Activated CD8-positive, alpha-beta T cell treated with anti-CD3 and anti-CD28 coated beads, Interleukin-2, amount 10 ng/mL, durations not matched to agents 7 days and 5 days (primary cell): Measurements from ENCODE around the gene H3-3A. TPM values are rescaled to one million over a fixed set of nuclear protein-coding genes. Genes with fewer than 3 reads are reported as not detected.

Experiments used
- ATAC-seq: fragments of 150-1000 bp; cut with Tn5 transposase; one replicate; pipeline ENCODE4 v1.10.0; 2021; ENCODE audit warnings: moderate library complexity
- CTCF ChIA-PET: fragments of 350-600 bp; sonication (Branson Sonifier 250); formaldehyde crosslinking; loops from one replicate; lab custom pipeline; 2021; ENCODE audit warnings: antibody characterized with exemption; lab: Charles Lee
- POLR2A ChIA-PET: fragments of 350-600 bp; sonication (Branson Sonifier 250); formaldehyde crosslinking; loops from one replicate; lab custom pipeline; 2021; ENCODE audit warnings: antibody characterized with exemption; lab: Charles Lee
- DNase-seq: peaks from one replicate; pipeline ENCODE4 v3.0.0-alpha.2; 2020
- H3K27ac Mint-ChIP-seq: one replicate; pipeline ENCODE4 v1.8.0; 2021; ENCODE audit warnings: mild to moderate bottlenecking, mixed read lengths
- H3K27me3 Mint-ChIP-seq: one replicate; pipeline ENCODE4 v1.8.0; 2021; ENCODE audit warnings: low read depth, mixed read lengths
- H3K36me3 Mint-ChIP-seq: one replicate; pipeline ENCODE4 v1.8.0; 2021; ENCODE audit warnings: low read depth, mixed read lengths
- H3K4me1 Mint-ChIP-seq: one replicate; pipeline ENCODE4 v1.8.0; 2021; ENCODE audit warnings: low read depth, mixed read lengths
- H3K4me3 Mint-ChIP-seq: one replicate; pipeline ENCODE4 v1.8.0; 2021; ENCODE audit warnings: mild to moderate bottlenecking, mixed read lengths
- H3K9me3 Mint-ChIP-seq: one replicate; pipeline ENCODE4 v1.8.0; 2022; ENCODE audit warnings: mixed read lengths; ENCODE audit not compliant: insufficient read depth
- total RNA-seq, 2 experiments: library from RNA; stranded (reverse); gene quantifications; one replicate each; pipeline ENCODE4 v1.2.3, GENCODE V29; 2021

H3-3A gene
- total RNA-seq, 2 experiments from 2014 or later: 526 to 541 TPM

- H3K4me1 Mint-ChIP-seq: peaks cover 44% of the 10 kb centered on the region
- no peak for ATAC-seq
- H3K9me3 Mint-ChIP-seq: no peaks in the 10 kb centered on the region
- H3K27ac Mint-ChIP-seq: no peak overlapping the region
- ChIA-PET CTCF (interaction anchor here (1.5 to 6.5 kb wide), 3 partner anchors 49 to 70 kb away, joined by 3 to 75 read pairs (median 53); partner anchors contain the start of gene SDE2), POLR2A (interaction anchor here (0.9 to 2.0 kb wide), 6 partner anchors 9 to 83 kb away, joined by 3 to 9 read pairs (median 4); partner anchors contain the start of gene SDE2)
- H3K27me3 Mint-ChIP-seq: no peaks in the 10 kb centered on the region
- H3K4me3 Mint-ChIP-seq: no peak overlapping the region
- no peak for DNase-seq
- peaks cover 76% of the 10 kb centered on the region for H3K36me3 Mint-ChIP-seq
Measured at GRCh38 chr1:226069811-226070489, 7.4 kb downstream of the H3-3A start.

DNA sequence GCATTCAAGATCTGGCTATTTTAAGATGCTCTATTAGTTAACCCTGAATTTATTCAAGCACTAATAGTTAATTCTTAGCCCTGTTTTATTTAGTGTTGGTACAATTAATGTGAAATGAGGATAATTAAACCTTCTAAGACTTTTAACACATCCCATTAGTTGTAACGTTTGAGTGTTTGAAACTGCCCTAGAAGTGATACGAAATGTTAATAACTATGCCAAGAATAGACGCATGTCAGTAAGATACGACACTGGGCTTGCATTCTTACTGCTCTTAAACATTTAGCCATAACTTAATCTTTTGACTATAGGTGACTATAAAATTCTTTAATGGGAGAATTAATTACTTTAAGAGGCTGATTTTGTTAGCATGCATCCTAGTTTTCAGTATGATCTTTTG, 9.8 kb downstream of the H3-3A start:
- ChIA-PET POLR2A (no interaction called here), CTCF (interaction anchor here (1.4 kb wide), 1 partner anchor 51 kb away, joined by 3 read pairs; no protein-coding TSS in a partner anchor)
- peaks cover 61% of the 10 kb centered on the region for H3K36me3 Mint-ChIP-seq
- H3K9me3 Mint-ChIP-seq: no peaks in the 10 kb centered on the region
- H3K4me1 Mint-ChIP-seq: peaks cover 25% of the 10 kb centered on the region
- no peak overlapping the region for H3K27ac Mint-ChIP-seq
- no peaks in the 10 kb centered on the region for H3K27me3 Mint-ChIP-seq
- H3K4me3 Mint-ChIP-seq: no peak overlapping the region
- ATAC-seq (no peak), DNase-seq (no peak)

GRCh38 chr1:226073184-226073950, 10.9 kb downstream of the H3-3A start:
- no peak overlapping the region for H3K4me3 Mint-ChIP-seq
- ATAC-seq (no peak), DNase-seq (no peak)
- H3K9me3 Mint-ChIP-seq: no peaks in the 10 kb centered on the region
- H3K4me1 Mint-ChIP-seq: peaks cover 17% of the 10 kb centered on the region
- no peak overlapping the region for H3K27ac Mint-ChIP-seq
- H3K27me3 Mint-ChIP-seq: no peaks in the 10 kb centered on the region
- ChIA-PET CTCF (interaction anchor here (1.0 to 6.9 kb wide), 3 partner anchors 7 to 52 kb away, joined by 3 to 73 read pairs (median 3); no protein-coding TSS in a partner anchor), POLR2A (interaction anchor here (0.8 to 1.2 kb wide), 5 partner anchors 9 to 74 kb away, joined by 3 to 8 read pairs (median 3); partner anchors contain the start of gene H3-3A)
- peaks cover 51% of the 10 kb centered on the region for H3K36me3 Mint-ChIP-seq

DNA sequence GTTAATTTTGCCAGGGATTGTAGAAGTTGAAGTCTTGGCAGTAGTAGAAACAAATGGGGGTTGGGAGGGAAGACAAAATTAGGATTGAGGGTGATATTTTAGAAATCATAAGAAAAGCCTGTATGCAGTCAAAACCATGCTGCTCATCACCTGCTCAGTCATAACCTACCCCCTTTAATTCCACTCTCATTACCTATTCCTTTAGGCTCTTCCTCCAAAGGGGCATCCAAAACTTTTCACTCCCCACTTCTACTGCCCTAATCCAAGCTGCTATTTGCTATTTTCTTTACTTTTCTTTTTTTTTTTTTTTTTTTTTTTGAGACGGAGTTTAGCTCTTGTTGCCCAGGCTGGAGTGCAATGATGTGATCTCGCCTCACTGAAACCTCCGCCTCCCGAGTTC, 11.5 kb downstream of the H3-3A start:
- ChIA-PET POLR2A (interaction anchor here (0.9 to 1.2 kb wide), 3 partner anchors 9 to 46 kb away, joined by 3 read pairs; no protein-coding TSS in a partner anchor), CTCF (interaction anchor here (6.9 kb wide), 1 partner anchor 8 kb away, joined by 73 read pairs; no protein-coding TSS in a partner anchor)
- H3K27ac Mint-ChIP-seq: no peak overlapping the region
- H3K36me3 Mint-ChIP-seq: peaks cover 44% of the 10 kb centered on the region
- H3K4me1 Mint-ChIP-seq: peaks cover 12% of the 10 kb centered on the region
- no peak overlapping the region for H3K4me3 Mint-ChIP-seq
- DNase-seq (no peak), ATAC-seq (peak; percentile 9)
- no peaks in the 10 kb centered on the region for H3K9me3 Mint-ChIP-seq
- H3K27me3 Mint-ChIP-seq: no peaks in the 10 kb centered on the region

- ATAC-seq (no peak), DNase-seq (no peak)
- POLR2A ChIA-PET: interaction anchor here (1.0 to 1.4 kb wide), 2 partner anchors 12 to 77 kb away, joined by 3 to 4 read pairs; partner anchors contain the start of gene SDE2
- H3K4me1 Mint-ChIP-seq: no peaks in the 10 kb centered on the region
- H3K36me3 Mint-ChIP-seq: peaks cover 30% of the 10 kb centered on the region
- peaks cover 4% of the 10 kb centered on the region for H3K27me3 Mint-ChIP-seq
- CTCF ChIA-PET: interaction anchor here (1.0 to 6.9 kb wide), 2 partner anchors 10 to 602 kb away, joined by 3 to 73 read pairs; no protein-coding TSS in a partner anchor
- no peaks in the 10 kb centered on the region for H3K9me3 Mint-ChIP-seq
- H3K4me3 Mint-ChIP-seq: no peak overlapping the region
- no peak overlapping the region for H3K27ac Mint-ChIP-seq
Measured at GRCh38 chr1:226076378-226076777, 13.9 kb downstream of the H3-3A start.

GRCh38 chr1:226078374-226078773, 15.9 kb downstream of the H3-3A start:
- H3K4me3 Mint-ChIP-seq: no peak overlapping the region
- DNase-seq (no peak), ATAC-seq (no peak)
- ChIA-PET CTCF (interaction anchor here (1.2 to 6.9 kb wide), 3 partner anchors 12 to 47 kb away, joined by 5 to 73 read pairs (median 5); partner anchors contain the start of gene H3-3A), POLR2A (no interaction called here)
- H3K4me1 Mint-ChIP-seq: peaks cover 9% of the 10 kb centered on the region
- no peaks in the 10 kb centered on the region for H3K9me3 Mint-ChIP-seq
- H3K27ac Mint-ChIP-seq: no peak overlapping the region
- peaks cover 15% of the 10 kb centered on the region for H3K36me3 Mint-ChIP-seq
- peaks cover 5% of the 10 kb centered on the region for H3K27me3 Mint-ChIP-seq

- Mint-ChIP-seq H3K36me3 (no peaks in the 10 kb centered on the region), H3K4me3 (peak overlapping the region; percentile 84), H3K27me3 (peaks cover 7% of the 10 kb centered on the region), H3K9me3 (no peaks in the 10 kb centered on the region), H3K4me1 (peaks cover 9% of the 10 kb centered on the region), H3K27ac (no peak overlapping the region)
- ATAC-seq (no peak), DNase-seq (no peak)
- ChIA-PET POLR2A (interaction anchor here (0.8 to 1.9 kb wide), 6 partner anchors 11 to 29 kb away, joined by 4 to 10 read pairs (median 6); partner anchors contain the start of gene H3-3A), CTCF (interaction anchor here (1.1 to 2.4 kb wide), 5 partner anchors 11 to 83 kb away, joined by 4 to 20 read pairs (median 6); no protein-coding TSS in a partner anchor)
Measured at GRCh38 chr1:226082587-226082917, 20.0 kb downstream of the H3-3A start.

DNA sequence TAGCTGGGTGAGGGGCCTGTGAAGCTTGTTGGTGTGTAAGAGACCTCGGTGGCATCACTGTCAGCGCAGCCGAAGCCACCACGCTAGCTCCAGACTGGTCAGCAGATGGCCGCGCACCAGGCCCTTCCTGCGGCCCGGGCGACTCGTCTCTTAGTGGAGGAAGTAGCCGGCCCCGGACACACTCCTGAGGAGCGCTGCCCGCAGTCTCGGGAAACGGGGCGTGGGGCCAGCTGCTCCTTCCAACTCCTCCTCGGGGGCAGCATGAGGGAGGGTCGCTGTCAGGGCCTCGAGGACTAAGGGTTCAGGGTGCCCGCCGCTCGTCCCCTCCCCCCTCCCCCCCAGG, 20.4 kb downstream of the H3-3A start:
- Mint-ChIP-seq H3K4me1 (peaks cover 9% of the 10 kb centered on the region), H3K27me3 (peaks cover 7% of the 10 kb centered on the region), H3K36me3 (no peaks in the 10 kb centered on the region), H3K4me3 (peak overlapping the region; percentile 84), H3K9me3 (no peaks in the 10 kb centered on the region), H3K27ac (peak overlapping the region; percentile 79)
- DNase-seq: no peak
- CTCF ChIA-PET: interaction anchor here (0.7 to 2.4 kb wide), 12 partner anchors 11 to 226 kb away, joined by 3 to 20 read pairs (median 4); partner anchors contain the start of genes H3-3A and LIN9
- POLR2A ChIA-PET: interaction anchor here (0.5 to 1.9 kb wide), 9 partner anchors 11 to 28 kb away, joined by 3 to 10 read pairs (median 4); partner anchors contain the start of gene H3-3A
- ATAC-seq: peak; percentile 37

DNA sequence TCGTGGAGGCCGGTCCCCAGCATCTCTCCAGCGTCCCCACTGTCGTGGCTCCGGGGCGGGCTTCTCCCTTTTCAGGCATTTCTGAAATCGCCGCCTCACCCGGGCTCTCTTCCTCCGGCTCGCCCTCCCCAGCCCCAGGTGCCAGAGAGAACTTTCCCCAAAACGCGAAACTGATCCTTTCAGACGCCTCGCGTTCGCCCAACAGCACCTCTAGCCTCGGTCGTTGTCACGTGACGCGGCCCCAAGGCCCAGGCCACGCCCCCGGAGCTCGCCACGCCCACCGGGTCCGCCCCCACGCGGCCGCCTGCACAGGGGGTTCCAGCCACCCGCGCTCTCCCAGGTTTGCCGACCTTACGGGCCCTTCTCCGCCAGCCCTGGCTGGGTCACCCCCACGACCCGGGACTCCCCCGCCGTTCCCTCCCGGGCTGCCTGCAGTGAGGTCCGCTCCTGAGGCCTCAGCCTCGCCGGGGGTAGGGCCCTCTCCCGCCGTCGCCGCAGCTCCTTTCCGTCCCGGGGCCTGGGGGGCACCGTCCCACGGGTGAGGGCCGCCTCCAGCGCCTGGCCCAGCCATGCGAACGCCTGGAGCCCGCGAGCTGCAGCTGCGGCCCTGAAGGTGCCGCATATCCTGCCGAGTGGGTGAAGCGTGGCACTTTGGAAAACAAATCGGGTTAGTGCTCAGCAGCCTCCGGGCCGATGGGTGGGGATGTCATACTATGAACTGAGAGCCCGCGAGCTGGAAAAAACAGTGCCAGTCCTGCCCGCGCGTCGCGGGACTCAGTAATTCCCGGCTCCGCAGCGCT, 21.0 kb downstream of the H3-3A start:
- H3K27ac Mint-ChIP-seq: peak overlapping the region; percentile 79
- CTCF ChIA-PET: interaction anchor here (0.7 to 2.4 kb wide), 11 partner anchors 10 to 226 kb away, joined by 3 to 20 read pairs (median 5); partner anchors contain the start of genes H3-3A and LIN9
- DNase-seq: peak; percentile 93

DNA sequence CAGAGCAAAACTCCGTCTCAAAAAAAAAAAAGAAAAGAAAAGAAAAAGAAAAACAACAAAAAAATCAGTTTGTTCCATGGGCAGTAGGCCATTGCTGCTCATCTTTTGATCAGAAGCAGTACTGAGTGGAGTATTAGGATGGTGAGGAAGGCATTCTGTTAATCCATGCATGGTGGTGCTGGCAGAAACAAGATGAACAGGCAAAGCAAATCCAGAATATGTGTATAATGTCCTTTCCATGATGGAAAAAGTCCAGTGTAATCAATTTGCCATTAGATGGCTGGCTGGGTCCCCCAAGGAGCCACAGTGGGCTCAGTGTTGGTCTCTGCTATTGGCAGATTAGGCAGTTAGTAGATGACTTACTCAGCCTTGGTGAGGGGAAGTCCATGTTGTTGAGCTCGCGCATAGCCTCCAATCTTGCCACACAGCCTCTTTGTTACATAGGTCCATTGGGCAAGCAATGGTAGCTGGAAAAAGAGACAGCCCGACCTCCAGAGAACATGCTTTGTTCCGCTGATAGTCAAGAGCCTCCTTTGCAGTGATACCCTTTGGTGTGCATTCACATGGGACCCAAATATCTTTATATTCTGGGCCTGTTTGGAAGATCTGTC, 23.3 kb downstream of the H3-3A start:
- peaks cover 9% of the 10 kb centered on the region for H3K4me1 Mint-ChIP-seq
- ChIA-PET CTCF (interaction anchor here (0.9 kb wide), 1 partner anchor 21 kb away, joined by 3 read pairs; no protein-coding TSS in a partner anchor), POLR2A (no interaction called here)
- peaks cover 11% of the 10 kb centered on the region for H3K27me3 Mint-ChIP-seq
- no peaks in the 10 kb centered on the region for H3K9me3 Mint-ChIP-seq
- H3K4me3 Mint-ChIP-seq: no peak overlapping the region
- no peak overlapping the region for H3K27ac Mint-ChIP-seq
- ATAC-seq: no peak
- no peaks in the 10 kb centered on the region for H3K36me3 Mint-ChIP-seq
- no peak for DNase-seq

More for the DNA sequence above, 21.0 kb downstream of the H3-3A start:
- H3K4me3 Mint-ChIP-seq: peak overlapping the region; percentile 84
- peaks cover 7% of the 10 kb centered on the region for H3K27me3 Mint-ChIP-seq
- POLR2A ChIA-PET: interaction anchor here (0.5 to 1.9 kb wide), 10 partner anchors 10 to 28 kb away, joined by 3 to 10 read pairs (median 4); partner anchors contain the start of gene H3-3A
- no peaks in the 10 kb centered on the region for H3K9me3 Mint-ChIP-seq
- peaks cover 9% of the 10 kb centered on the region for H3K4me1 Mint-ChIP-seq
- ATAC-seq: peak; percentile 96
- no peaks in the 10 kb centered on the region for H3K36me3 Mint-ChIP-seq
